ENCODE results near the gene ZNF354B. TPM values are rescaled to one million over a fixed set of nuclear protein-coding genes. Genes with fewer than 3 reads are reported as not detected.

ZNF354B gene
- total and polyA plus RNA-seq, 4 donors = 1.9 to 8.3 (median 4.0) TPM

DNA sequence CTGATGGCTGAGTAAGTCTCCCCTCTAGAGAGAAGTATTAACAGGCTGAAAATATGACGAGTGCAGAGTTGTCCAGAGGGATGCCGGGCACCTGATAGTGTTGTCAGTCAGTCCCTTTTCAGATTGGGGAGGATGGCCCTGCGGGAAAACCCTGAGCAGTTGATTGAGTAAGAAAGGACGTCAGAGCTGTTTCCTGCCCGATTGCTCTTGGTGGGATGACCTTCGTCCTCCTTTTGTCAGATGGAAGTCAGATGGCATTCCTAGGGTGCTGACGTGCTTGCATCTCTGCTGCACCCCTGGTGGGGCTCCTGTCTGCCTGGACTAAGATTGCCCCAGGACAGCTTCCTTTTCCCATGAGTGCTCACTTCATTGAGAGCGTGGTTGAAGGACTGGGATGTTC, 9.8 kb downstream of the ZNF354B start:
- 86% methylated on average over 8 of the region's 8 CpGs for WGBS
- Histone ChIP-seq H3K4me1 (ENCODE audit: control insufficient read depth in 4 of 4, insufficient read depth in 4 of 4, low read length in 3 of 4) (no peaks in the 10 kb centered on the region), H3K27me3 (ENCODE audit: control insufficient read depth in 4 of 4, insufficient read depth in 4 of 4, low read length in 3 of 4) (no peaks in the 10 kb centered on the region), H3K4me3 (ENCODE audit: low read depth in 1 of 3, low read length in 3 of 3) (peak overlapping the region in 2 of 3 donors; percentile 1 to 11), H3K27ac (ENCODE audit: low read depth in 1 of 2, low read length in 2 of 2) (no peak overlapping the region), H3K36me3 (ENCODE audit: control insufficient read depth in 4 of 4, insufficient read depth in 3 of 4, low read depth in 1 of 4, low read length in 3 of 4) (peaks cover 22 to 79% (median 70%) of the 10 kb centered on the region in 4 donors), H3K9me3 (ENCODE audit: control insufficient read depth in 4 of 4, low read length in 3 of 4) (peaks cover 23 to 52% (median 27%) of the 10 kb centered on the region in 4 donors), H3K9ac (ENCODE audit: low read depth in 1 of 2, low read length in 2 of 2) (no peak overlapping the region)
- TF ChIP-seq, protein P1, sequence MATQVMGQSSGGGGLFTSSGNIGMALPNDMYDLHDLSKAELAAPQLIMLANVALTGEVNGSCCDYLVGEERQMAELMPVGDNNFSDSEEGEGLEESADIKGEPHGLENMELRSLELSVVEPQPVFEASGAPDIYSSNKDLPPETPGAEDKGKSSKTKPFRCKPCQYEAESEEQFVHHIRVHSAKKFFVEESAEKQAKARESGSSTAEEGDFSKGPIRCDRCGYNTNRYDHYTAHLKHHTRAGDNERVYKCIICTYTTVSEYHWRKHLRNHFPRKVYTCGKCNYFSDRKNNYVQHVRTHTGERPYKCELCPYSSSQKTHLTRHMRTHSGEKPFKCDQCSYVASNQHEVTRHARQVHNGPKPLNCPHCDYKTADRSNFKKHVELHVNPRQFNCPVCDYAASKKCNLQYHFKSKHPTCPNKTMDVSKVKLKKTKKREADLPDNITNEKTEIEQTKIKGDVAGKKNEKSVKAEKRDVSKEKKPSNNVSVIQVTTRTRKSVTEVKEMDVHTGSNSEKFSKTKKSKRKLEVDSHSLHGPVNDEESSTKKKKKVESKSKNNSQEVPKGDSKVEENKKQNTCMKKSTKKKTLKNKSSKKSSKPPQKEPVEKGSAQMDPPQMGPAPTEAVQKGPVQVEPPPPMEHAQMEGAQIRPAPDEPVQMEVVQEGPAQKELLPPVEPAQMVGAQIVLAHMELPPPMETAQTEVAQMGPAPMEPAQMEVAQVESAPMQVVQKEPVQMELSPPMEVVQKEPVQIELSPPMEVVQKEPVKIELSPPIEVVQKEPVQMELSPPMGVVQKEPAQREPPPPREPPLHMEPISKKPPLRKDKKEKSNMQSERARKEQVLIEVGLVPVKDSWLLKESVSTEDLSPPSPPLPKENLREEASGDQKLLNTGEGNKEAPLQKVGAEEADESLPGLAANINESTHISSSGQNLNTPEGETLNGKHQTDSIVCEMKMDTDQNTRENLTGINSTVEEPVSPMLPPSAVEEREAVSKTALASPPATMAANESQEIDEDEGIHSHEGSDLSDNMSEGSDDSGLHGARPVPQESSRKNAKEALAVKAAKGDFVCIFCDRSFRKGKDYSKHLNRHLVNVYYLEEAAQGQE (IDR thresholded peaks at IDR 0.05) = no peak
- TF ChIP-seq NR2F2 (IDR thresholded peaks at IDR 0.05) = no peak
- TF ChIP-seq, protein P2, sequence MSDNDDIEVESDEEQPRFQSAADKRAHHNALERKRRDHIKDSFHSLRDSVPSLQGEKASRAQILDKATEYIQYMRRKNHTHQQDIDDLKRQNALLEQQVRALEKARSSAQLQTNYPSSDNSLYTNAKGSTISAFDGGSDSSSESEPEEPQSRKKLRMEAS (IDR thresholded peaks at IDR 0.05) = no peak
- no peak for TF ChIP-seq EGR1 (IDR thresholded peaks at IDR 0.05; ENCODE audit: low read depth in 2 of 2)
- no peak for TF ChIP-seq RXRA (IDR thresholded peaks at IDR 0.05)
- no peak for TF ChIP-seq HNF4G (IDR thresholded peaks at IDR 0.05)
- no peak for TF ChIP-seq TAF1 (conservative IDR thresholded peaks at IDR 0.05)
- TF ChIP-seq FOXA2 (IDR thresholded peaks at IDR 0.05) = no peak
- no peak for TF ChIP-seq CTCF (IDR thresholded peaks at IDR 0.05; ENCODE audit: low read depth, low read length, missing input control)
- no peak for TF ChIP-seq SP1 (IDR thresholded peaks at IDR 0.05)
- no peak for DNase-seq (ENCODE audit: low spot score)

DNA sequence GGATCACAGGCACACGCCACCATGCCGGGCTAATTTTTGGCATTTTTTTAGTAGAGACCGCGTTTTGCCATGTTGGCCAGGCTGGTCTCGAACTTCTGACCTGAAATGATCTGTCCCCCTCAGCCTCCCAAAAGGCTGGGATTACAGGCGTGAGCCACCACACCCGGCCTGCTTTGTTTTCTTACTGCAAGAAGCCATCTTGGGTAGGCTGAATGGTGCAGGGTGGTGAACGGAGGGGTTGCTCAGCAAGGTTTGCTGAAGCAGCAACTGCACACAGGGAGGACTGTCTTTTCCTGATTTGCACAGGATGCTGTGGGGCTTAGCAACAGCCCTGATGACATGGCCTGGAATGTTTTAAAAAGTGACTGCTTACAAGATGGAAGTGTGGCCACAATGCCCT, 10.7 kb downstream of the ZNF354B start:
- Histone ChIP-seq H3K9me3 (ENCODE audit: control insufficient read depth in 4 of 4, low read length in 3 of 4) (peaks cover 29 to 61% (median 35%) of the 10 kb centered on the region in 4 donors), H3K4me1 (ENCODE audit: control insufficient read depth in 4 of 4, insufficient read depth in 4 of 4, low read length in 3 of 4) (no peaks in the 10 kb centered on the region)
- TF ChIP-seq RXRA (IDR thresholded peaks at IDR 0.05) = no peak
- TF ChIP-seq NR2F2 (IDR thresholded peaks at IDR 0.05) = no peak
- no peak for TF ChIP-seq FOXA2 (IDR thresholded peaks at IDR 0.05)
- no peak for TF ChIP-seq YY1 (IDR thresholded peaks at IDR 0.05)
- no peak for TF ChIP-seq CTCF (IDR thresholded peaks at IDR 0.05; ENCODE audit: low read depth, low read length, missing input control)
- TF ChIP-seq, protein P3, sequence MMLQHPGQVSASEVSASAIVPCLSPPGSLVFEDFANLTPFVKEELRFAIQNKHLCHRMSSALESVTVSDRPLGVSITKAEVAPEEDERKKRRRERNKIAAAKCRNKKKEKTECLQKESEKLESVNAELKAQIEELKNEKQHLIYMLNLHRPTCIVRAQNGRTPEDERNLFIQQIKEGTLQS (IDR thresholded peaks at IDR 0.05) = no peak
- no peak for TF ChIP-seq FOXA1 (IDR thresholded peaks at IDR 0.05)
- TF ChIP-seq, protein P1 (IDR thresholded peaks at IDR 0.05) = no peak
- TF ChIP-seq GABPA (IDR thresholded peaks at IDR 0.05 in 1 of 2, conservative IDR thresholded peaks at IDR 0.05 in 1 of 2) = no peak
- no peak for TF ChIP-seq HNF4G (IDR thresholded peaks at IDR 0.05)
- no peak for TF ChIP-seq EGR1 (IDR thresholded peaks at IDR 0.05; ENCODE audit: low read depth in 2 of 2)
- no peak for TF ChIP-seq RAD21 (IDR thresholded peaks at IDR 0.05)
- TF ChIP-seq, protein P2 (IDR thresholded peaks at IDR 0.05) = no peak
- TF ChIP-seq ZBTB33 (IDR thresholded peaks at IDR 0.05) = no peak
- no peak for TF ChIP-seq HNF4A (conservative IDR thresholded peaks at IDR 0.05)
- TF ChIP-seq TAF1 (conservative IDR thresholded peaks at IDR 0.05) = no peak
- TF ChIP-seq SP1 (IDR thresholded peaks at IDR 0.05) = no peak

More for the DNA sequence above, 10.7 kb downstream of the ZNF354B start:
- peak overlapping the region in 1 of 3 donors; percentile 38 for H3K4me3 ChIP-seq (ENCODE audit: low read depth in 1 of 3, low read length in 3 of 3)
- no peak for DNase-seq (ENCODE audit: low spot score)
- H3K27me3 ChIP-seq (ENCODE audit: control insufficient read depth in 4 of 4, insufficient read depth in 4 of 4, low read length in 3 of 4) = no peaks in the 10 kb centered on the region
- H3K27ac ChIP-seq (ENCODE audit: low read depth in 1 of 2, low read length in 2 of 2) = no peak overlapping the region
- 97% methylated on average over 8 of the region's 8 CpGs for WGBS
- peaks cover 28 to 82% (median 78%) of the 10 kb centered on the region in 4 donors for H3K36me3 ChIP-seq (ENCODE audit: control insufficient read depth in 4 of 4, insufficient read depth in 3 of 4, low read depth in 1 of 4, low read length in 3 of 4)
- no peak overlapping the region for H3K9ac ChIP-seq (ENCODE audit: low read depth in 1 of 2, low read length in 2 of 2)
